Measurements from ENCODE around the gene SPPL3.
"Not testable (repeated sequence)": the region's sequence is repeated elsewhere in the genome, so short reads cannot be mapped to it uniquely, and the experiment has no call there.

The SPPL3 gene

GRCh38 chr12:120917748-120918147 is 13.6 kb upstream of the SPPL3 start:
- no peak for DNase-seq

DNA sequence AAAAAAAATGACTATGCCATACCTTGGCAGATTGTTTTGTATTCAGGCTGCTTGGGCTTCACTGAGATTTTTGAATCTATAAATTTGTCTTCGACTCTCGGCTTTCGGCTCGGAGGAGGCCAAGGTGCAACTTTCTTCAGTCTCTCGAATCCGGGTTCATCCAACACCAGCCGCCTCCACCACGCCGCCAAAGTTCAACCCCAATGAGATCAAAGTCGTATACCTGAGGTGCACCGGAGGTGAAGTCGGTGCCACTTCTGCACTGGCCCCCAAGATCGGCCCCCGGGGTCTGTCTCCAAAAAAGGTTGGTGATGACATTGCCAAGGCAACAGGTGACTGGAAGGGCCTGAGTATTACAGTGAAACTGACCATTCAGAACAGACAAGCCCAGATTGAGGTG is 12.4 kb upstream of the SPPL3 start:
- no peak for DNase-seq

- DNase-seq = no peak
These were observed 10.6 kb upstream of the SPPL3 start for GRCh38 chr12:120914794-120915193.

GRCh38 chr12:120909633-120910298 is 5.6 kb upstream of the SPPL3 start:
- DNase-seq = no peak

DNA sequence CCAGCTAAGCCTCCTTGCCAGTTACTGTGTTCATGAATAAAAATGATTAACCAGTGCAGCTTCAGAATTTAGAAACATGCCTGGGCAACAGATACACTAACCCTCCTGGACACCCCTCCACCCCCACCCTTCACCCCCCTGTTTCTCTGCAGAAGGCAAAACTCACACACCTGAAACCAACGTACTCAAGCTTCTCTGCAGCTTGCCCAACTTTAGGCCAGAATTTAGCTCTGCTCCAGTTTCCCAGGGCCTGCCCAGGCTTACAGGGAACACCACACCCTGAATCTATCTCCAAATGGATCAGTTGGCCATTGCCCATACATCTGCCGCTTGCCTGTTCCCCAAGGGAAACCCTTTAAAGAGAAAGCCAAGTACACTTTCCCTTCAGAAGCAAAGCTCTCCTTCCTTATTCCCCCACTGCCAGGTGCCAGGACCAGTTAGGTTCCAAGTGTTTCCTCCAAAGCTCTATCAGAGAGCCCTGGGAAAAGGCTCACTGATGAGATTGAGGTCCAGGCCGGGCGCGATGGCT is 1.8 kb upstream of the SPPL3 start:
- DNase-seq = no peak

DNA sequence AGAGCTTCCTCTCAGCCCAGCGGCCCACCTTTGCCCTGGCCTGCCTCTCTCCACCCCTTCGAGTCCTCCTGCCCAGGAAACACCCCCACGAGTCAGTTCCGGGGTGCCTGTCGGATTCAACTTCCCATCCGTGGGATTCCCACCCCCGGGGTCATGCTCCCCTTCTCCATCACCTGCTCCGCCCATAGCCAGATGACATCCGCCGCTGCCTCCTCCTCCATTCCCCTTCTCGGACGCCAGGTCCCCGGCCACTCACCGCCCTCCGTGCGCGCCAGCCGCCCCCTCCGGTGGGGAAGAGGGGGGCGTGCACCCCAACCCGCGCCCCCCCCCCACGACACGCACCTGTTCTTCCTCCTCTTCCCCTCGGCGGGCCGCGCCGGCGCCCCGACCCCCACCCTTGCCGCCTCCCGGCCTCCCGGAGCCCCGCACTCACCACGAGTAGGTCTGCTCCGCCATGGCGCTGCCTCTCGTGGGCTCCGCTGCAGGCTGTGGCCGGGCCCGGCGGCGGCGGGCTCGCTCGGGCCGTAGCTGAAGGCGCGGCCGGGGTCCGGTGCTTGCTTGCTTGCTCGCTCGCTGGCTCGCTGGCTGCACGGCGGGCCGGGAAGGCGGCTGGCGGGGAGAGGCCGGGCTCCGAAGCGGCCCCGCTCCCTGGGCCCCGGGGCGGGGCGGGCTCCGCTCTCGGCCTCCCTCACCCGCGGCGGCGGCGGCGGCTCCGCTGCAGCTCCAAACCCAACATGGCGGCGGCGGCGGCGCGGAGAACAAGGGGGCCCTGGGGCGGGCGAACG is 554 bp downstream of the SPPL3 start:
- DNase-seq = peak; percentile 71 to 73

GRCh38 chr12:120902846-120903411 is 1.2 kb downstream of the SPPL3 start:
- DNase-seq = peak in 1 of 2 donors; percentile 3

- DNase-seq = no peak
These were observed 2.3 kb downstream of the SPPL3 start for GRCh38 chr12:120901818-120902217.

DNA sequence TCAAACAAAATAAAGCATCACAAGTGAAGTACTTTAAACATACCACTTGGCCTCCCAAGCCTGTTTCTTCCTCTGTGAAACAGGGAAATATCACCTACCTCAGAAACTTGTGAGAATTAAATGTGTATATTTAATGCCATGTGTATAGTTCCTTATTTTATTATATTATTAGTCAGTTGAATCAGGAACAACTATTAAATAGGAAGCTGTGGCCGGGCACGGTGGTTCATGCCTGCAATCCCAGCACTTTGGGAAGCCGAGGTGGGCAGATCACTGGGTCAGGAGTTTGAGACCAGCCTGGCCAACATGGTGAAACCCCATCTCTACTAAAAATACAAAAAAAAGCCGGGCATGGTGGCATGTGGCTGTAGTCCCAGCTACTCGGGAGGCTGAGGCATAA is 3.1 kb downstream of the SPPL3 start:
- DNase-seq = not testable (repeated sequence)

GRCh38 chr12:120895532-120895931 is 8.6 kb downstream of the SPPL3 start:
- no peak for DNase-seq

GRCh38 chr12:120892265-120892664 is 11.9 kb downstream of the SPPL3 start:
- DNase-seq = no peak

GRCh38 chr12:120890963-120891362 is 13.2 kb downstream of the SPPL3 start:
- no peak for DNase-seq

GRCh38 chr12:120887253-120888043 is 16.7 kb downstream of the SPPL3 start:
- DNase-seq = peak; percentile 29 to 39

DNA sequence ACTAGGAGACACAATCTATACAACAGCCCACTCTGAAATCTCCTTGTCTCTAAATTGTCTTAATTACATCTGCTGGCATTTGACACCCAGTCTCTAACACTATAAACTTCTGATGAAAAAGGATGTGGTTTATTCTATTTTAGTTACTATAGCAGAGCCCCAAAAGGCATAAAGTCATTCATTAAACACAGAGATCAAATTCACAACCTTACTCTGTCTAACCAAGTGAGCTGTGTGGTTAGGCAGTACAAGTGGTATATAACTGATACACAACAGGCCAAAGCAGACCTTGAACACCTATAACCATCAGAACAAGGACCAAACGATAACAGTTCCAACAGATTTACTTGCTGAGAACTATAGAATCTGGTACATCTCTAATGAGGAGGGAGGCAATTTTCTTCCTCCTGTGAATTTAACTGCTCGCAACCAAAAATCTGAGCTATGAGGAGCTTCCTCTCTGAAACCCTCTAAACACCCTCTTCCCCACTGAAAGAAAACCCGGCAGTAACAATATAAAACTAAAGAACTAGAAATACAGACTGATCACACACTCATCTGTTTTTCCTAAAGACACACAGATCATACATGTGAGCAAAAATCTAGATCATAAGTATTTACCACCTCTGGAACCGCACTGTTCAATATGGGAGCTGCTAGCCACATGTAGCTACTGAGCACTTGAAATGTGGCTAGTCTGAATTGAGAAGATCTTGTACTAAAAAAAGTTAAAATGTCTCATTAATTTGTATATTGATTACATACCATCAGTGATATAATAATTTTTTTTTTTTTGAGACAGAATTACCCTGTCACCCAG is 17.7 kb downstream of the SPPL3 start:
- no peak for DNase-seq

- no peak for DNase-seq
These were observed 18.6 kb downstream of the SPPL3 start for GRCh38 chr12:120885521-120885920.

DNA sequence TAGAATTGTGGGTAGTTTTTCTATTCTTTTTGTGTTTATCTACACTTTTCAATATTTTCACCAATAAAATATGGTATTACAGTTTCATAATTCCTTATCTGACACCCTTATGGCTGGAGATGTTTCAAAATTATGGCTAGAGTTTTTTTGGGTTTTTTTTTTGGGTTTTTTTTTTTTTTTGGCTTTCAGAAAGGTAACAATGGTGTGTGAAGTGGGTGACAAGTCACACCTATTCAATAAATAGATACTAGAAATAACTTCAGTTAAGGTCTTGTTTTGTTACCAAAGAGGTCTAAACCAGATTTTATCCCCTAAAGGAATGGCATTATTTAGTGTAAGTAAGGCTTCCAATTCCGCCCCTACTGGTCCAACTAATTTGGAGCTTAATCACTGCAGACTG is 19.5 kb downstream of the SPPL3 start:
- DNase-seq = no peak

GRCh38 chr12:120882055-120882555 is 22.1 kb downstream of the SPPL3 start:
- DNase-seq = no peak

DNA sequence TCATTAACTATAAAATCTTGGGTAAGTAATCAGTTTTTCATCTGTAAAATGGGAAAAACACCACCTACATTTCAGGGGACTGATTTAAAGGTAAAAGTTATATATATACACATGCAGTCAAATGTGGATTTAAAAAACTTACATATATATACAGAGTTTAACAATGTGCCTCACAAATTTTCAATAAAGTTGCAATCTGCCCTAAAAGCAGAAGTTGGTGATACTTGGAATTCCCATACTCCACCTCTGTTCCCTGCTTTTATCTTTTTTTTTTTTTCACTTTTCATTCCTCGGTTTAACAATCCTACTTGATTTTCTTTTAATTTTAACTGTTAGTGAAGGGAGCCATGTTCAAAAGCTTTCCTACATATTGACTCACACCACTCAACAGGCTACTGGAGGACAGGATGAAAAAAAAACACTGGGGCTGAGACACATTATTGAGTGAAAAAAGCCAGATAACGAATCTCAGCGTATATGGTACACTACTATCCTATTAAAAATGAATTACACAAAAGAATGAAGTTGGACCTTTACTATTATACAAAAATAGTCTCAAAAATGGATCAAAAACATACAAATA is 24.3 kb downstream of the SPPL3 start:
- no peak for DNase-seq

DNA sequence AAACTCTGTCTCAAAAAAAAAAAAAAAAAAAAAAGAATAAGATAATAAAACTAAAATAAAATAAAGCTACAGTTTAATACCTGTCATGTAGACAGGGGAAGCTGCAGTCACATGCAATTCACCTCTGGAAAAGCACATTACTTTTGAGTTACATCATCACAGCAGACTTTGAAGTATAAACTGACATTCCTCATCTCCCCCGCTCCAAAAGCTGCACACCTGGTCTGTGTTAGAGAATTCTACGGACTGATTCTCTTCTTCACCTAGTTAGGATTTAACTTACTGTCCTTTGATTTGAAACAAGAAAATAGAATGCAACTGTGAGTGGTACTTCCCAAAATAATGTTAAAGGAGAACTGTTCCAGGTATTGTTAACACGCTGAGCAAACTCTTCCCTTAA is 25.1 kb downstream of the SPPL3 start:
- DNase-seq = no peak

DNA sequence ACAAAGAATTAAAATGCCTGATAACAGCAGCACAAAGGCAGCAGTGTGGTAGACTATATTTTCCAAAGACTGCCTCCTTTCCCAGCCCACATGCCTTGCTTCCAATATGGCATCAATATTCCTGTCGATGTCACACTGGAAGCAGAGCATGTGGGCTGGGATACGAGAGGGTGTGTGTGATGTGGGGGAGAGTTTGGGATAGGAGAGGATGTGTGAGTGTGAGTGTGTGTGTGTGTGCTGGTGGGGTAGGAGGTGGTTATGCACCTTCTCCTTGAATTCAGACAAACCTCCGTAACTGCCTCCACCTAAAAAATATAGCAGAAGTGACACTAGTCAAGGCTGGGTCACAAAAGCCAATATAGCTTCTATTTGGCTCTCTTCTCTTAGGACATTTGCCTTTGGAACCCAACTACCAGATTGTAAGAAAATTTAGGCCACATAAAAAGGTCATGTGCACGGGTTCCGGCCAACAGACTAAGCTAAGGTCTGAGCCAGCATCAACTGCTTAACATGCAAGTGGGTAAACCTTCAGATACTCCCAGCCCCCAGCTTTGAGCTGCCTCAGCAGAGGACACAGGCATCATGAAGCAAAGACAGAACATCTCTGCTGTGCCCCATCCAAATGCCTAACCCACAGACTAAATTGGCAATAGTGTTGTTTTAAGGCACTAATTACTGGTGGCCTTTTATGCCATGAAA is 29.5 kb downstream of the SPPL3 start:
- no peak for DNase-seq

GRCh38 chr12:120873226-120873625 is 30.9 kb downstream of the SPPL3 start:
- DNase-seq = no peak

All from stimulated activated CD4-positive, alpha-beta T cell treated with anti-CD3 and anti-CD28 coated beads, Interleukin-2, amount 100 ng/mL, for 24 hours (primary cell).